Natural killer cell treated with Interleukin-12 subunit alpha and Interleukin-12 subunit beta and Interleukin-15 and Interleukin-18, amount 100 ng/mL, for 72 hours (primary cell): ENCODE data around the gene CARD6. TPM values are rescaled to one million over a fixed set of nuclear protein-coding genes. Genes with fewer than 3 reads are reported as not detected.

Experiments used
- total RNA-seq, 2 donors: library from RNA; stranded (reverse); gene quantifications; one replicate each; pipeline ENCODE4 v1.2.3, GENCODE V29; 2022

Gene CARD6
- total RNA-seq, 2 donors from 2014 or later: 3.7 to 11.2 TPM

Other genes starting within 250 kb of the CARD6 start
- 100 to 1,000 TPM; 144 to 154 TPM for gene PTGER4, start 161.5 kb upstream of the CARD6 start, total RNA-seq
- 10 to 100 TPM; 13.5 to 16.9 TPM for gene TTC33, start 85.4 kb upstream of the CARD6 start, total RNA-seq
- gene PRKAA1, start 43.0 kb upstream of the CARD6 start, total RNA-seq: 10 to 100 TPM; 92.3 to 94.9 TPM
- 1,000 to 10,000 TPM in 1 of 2 donors, 100 to 1,000 TPM in 1; 886 to 1,034 TPM for gene RPL37, start 6.1 kb upstream of the CARD6 start, total RNA-seq
- not detected for gene C7, start 68.1 kb downstream of the CARD6 start, total RNA-seq
- not detected for gene MROH2B, start 230.0 kb downstream of the CARD6 start, total RNA-seq